Stimulated activated CD8-positive, alpha-beta memory T cell treated with anti-CD3 and anti-CD28 coated beads, Interleukin-4, amount 100 ng/mL, for 1 hour (primary cell): ENCODE data around the gene MACO1.

Experiments used
- DNase-seq, 2 donors: peaks; one replicate each; pipeline ENCODE4 v3.0.0-alpha.2; 2020; ENCODE audit warnings: low read depth in 2 of 2, low spot score in 1 of 2

The MACO1 gene

DNA sequence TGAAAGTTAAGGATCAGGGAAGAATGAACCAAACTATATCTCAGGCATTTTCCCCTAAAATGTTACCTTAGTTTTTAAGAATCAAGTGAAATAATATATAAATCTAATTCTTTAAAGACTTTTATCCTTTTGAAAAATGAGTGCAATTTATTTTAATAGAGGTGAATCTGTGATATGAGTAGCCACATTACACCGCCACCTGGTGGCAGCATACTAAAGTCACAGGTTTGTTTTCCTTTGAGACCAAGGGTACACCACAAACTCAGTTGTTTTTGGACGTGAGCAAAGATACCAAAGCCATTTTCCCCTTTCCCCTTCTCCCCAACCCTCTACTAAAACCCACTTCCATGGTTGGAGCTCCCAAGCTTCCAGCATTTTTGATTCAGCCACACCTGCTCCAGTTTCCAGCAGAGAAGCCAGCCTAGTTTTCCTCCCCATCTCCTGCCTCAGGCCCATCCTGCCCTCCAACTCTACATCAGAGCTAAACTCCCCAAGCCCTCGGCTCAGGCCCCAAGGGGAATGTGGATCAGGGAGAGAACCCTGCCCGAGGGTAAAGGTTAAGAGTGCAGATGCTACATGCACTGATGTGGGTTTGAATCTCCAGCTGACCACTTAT, 89.9 kb downstream of the MACO1 start:
- peak; percentile 56 to 57 for DNase-seq

DNA sequence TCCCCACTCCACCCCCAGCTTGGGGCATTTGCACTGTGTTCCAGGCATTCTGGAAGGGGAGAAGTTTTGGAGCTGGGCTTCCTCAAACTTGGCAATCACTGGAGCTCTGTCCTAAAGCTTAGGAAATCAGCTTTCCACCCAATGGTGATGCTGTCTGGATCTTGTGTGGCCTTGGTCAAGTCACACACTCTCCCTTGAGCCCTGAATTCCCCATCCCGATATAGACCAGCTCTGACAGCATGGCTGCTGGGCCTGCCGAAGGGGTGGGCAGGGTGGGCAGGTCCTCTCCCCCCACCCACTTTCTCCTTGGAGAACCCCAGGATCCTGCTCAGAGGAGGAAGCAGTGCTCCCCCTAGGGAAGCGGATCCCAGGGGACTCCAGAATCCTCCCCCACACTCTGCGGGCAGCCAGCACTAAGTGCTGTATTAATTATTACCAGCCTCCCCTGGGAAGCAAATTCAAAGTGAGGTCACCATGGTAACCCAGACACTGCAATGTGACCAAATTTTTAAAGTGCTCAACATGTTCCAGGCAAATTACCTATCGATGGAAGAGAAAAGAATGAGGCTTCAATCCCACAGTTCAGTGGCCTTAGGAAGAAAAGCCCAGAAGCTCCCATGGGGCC, 91.4 kb downstream of the MACO1 start:
- no peak for DNase-seq

DNA sequence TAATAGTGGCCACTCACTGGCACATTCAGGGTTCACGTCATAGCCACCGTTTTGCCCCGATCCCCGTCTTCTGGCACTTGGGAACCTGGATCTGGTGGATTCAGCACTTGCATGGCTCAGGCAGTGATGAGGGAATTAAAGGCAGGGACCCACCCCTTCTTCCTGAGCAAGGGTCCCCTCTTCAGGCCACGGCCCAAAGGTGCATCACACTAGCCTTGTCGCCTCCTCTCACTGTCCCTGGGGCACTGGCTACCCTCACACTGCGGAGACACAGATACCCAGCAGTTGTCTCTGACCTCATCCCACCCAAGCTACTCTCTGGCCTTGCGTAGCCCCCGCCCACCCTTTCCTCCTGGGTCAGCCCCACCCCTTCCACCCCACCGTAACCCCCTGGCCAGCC, 92.8 kb downstream of the MACO1 start:
- no peak for DNase-seq

DNA sequence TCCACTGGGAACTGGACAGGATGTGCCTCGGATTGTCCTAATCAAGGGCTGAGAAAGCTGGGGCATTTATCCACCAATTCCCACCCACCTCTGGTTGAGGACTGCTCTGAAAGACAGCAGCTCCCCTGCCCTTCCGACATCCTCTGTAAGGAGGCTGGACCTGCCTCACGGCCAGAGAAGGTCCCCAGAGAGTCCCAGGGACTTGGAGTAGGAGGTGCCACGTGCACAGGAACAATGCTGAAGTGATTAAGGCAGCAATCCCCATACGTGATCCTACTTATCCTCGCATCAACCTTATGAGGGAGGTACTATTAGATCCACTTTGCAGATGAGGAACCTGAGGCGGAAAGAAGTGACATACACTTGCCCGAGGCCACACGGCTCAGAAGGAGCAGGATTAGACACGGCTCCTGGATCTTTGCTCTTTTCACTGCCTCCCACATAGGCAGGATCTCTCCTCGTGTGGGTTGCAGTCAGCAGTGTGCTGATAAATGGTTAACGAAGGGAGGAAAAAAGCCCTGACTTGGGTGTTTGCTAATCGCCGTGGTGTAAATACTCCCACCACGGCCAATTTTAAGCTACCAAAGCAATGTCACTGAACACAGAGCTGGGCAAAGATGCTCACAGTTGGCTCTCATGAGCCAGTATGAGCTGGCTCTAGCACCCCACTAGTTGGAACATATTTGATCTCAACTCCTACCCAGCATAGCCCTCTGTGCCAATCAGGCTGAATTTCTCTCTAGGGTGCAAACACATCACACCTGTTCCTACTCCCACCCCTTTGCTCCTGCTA, 94.1 kb downstream of the MACO1 start:
- no peak for DNase-seq

DNA sequence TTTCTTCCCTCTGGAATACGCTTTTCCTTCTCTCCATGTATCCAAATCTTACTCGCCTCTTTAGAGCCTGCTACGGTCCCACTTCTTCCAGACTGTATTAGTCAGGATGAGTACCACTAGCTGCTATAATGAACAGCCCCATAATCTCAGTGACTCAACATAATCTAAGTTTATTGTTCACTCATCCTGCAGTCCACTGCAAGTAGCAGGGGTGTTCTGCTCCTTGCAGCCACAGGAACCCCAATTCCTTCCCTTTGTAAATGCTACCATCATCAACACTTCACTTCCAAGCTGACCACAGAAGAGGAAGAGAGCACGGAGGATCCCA, 94.6 kb downstream of the MACO1 start:
- no peak for DNase-seq

DNA sequence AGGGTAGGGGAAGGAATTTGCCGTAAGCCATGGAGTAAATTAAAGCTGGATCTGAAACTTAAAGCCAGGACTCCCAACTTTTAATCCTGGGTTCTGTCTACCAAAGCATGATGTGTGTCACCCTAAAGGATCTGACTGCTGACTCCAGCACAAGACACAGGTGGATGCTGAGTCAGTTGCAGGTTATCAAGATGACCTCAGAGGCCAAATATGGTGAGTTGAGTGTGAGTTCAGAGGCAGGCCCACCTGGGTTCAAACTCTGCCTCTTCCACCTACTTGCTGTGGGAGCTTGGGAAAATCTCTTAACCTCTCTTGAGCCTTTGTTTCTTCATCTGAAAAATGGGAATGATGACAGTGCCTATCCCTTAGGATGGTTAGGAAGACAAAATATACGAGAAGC, 96.1 kb downstream of the MACO1 start:
- no peak for DNase-seq

DNA sequence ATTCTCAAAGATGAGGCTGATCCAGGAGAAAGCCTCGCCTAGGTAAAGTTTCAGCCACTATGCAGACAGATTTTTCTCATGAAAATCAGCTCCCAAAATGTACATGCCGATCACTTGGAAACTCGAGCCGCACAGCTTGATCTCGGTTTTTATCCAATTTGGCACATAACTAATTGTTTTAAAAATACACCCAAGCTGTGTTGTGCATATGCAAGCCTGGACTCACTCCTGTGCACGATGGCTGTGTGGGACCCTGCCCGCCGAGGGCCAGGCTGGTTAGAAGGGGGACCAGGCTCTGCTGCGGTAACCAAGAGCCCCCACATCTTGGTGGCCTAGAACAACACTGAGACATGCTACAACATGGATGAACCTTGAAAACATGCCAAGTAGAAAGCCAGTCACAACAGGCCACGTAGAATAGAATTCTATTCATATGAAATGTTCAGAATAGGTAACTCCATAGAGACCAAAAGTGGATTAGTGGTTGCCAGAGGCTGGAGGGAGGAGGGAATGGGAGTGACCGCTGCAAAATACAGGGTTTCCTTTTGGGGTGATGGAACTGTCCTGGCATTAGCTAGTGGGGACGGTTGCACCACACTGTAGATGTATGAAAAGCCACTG, 96.6 kb downstream of the MACO1 start:
- no peak for DNase-seq

DNA sequence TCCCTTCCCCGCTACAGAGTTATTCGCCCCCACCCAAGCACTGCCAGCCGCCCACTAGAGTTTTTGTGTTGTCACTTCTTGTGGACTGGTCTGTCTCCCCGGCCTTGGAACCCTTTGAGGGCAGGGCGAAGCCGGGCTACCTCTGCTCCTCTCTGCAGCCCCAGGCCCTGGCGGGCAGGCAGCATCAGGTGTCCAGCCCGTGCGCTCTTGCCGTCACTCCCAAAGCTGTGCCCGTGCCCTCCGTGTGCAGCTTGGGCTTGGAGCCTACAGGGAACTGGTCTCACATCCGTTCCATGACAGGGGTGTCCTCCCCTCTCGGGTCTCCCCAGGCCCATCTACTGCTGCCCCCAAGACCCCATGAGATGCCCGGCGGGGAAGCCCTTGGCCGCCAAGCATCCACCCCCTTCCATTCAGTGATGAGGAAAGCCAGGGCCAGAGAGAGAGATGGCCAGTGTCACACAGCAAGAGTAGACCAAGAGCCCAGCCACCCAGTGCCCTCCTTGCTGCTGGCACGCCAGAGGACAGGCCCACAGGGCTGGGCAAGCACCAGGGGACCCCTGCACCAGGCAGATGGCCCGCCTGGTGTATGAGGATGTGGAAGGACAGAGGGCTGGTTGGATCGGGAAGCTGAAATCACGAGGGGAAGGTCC, 97.4 kb downstream of the MACO1 start:
- no peak for DNase-seq

DNA sequence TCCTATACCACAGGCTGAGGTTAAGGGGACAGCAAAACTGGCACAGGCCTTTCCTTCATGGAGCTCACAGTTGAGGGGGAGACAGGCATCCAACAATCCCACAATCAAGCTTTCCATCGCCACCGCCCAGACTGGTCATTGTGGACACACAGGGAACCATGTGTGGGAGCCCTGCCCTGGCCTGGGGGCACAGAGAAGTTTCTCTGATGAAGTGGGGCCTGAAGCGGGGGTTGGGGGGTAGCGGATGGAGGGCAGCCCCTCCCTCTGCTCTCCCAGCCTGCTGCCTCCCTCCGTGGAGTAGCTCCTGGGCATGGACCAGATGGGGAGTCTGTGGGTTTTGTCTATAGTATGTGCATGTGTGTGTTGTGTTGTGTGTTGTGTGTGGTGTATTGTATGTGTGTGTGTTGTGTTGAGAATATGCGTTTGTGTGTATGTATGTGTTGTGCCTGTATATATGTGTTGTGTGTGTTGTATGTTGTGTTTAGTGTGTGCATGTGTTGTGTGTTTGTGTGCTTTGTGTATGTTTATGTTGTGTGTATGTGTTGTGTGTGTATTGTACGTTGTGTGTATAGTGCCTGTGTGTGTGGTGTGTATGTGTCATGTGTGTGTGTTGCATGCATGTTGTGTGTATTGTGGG, 98.3 kb downstream of the MACO1 start:
- DNase-seq = no peak

DNA sequence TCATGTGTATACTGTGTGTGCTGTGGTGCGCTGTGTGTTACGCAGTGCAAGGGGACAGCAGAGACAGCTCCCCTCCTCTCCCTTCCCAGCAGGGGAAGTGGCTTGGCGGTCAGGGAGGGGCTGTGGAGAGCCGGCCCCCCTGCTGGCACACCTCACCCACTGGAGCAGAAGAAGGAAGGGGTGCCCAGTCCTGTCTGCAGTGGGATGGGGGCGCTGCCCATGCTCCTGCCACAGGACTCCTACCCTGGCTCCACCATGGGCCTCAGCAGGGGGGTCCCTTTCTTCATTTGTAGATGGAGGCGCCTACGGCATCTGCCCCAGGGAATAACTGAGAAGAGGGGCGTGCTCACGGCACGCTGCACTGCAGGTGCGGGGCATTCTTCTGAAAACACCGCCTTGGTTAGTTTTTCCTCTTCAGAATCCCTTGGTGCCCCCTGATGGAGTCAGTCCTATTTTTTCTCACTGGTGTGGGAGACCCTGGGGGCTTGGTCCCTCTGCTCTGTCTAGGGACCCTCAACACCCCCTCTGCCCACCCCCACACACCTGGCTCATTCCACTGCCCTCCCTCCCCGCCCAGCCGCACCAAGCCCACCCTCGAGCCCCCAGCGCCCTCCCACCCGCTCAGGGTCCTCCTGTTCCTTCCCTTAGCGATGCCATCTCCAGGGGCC, 99.0 kb downstream of the MACO1 start:
- no peak for DNase-seq

DNA sequence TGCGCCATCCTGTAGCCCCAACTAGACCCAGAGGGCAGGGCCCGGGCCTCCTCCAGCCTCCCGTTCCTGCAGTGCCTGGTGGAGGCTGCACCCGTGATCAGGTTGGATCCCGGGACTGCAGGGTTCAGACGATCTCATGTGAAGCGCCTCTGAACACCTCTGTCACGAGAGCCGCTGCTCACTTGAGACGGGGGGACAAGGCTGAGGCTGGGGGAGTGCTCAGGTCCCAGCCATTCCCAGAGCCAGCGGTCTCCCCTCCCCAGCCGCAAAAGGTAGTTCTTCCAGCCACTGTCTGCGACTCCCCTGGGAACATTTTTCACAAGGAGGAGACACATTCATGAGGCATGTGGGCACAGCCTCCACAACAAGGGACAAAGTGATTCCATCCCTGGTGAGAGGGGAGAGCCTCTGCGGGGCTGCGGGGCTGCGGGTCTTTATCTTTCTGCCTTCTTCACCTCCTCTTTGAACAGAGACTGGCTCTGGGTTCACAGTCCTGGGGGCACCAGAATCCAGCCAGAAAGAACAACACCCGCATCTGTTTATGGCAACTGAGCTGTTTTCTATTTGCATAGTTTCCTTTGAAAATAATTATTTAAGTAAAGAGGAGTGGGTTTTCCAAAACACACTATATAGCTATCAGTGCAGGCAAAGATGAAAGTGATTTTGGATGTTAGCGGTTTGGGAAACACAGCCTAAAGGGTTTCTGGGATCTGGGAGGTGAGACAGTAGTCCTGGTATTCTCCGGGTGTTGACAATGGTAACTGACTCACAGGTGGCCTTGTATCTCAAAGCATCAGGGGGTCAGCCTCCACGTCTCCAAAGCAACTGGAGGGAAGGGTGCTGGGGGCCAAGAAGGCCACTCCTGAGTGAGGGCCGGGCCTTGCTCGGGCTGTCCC, 99.7 kb downstream of the MACO1 start:
- no peak for DNase-seq

DNA sequence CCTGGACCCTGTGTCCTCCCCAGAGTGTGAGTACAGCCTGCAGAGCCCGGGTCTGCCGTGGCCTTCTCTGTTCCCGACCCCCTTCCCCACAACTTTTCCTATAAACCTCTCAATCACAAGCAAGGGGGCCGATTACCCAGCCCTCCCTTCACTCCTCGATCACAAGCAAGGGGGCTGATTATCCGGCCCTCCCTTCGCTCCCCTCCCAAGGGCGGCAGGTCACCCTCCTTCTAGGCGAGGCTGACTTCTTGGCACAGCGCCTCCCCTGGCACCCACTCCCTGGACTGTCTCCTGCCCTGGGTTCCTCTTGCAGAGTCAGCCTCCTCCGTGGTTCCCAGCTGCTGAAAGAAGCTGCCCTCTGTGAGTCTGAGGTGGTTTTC, 100.4 kb downstream of the MACO1 start:
- DNase-seq = no peak

DNA sequence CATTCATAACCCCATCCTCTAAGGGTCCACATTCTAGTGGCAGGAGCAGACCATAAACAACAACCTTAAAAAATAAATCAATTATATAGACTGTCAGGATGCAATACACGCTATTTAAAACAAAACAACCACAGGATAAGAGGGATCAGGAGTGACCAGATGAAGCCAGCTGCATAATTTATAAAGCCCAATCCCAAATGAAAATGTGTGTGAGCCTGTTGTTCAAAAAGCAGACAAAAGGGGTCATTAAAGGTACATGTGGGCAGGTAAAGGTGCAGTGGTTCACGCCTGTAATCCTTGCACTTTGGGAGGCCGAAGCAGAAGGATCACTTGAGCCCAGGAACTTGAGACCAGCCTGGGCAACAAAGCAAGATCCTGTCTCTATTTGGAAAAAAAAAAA, 102.3 kb downstream of the MACO1 start:
- DNase-seq = no peak

DNA sequence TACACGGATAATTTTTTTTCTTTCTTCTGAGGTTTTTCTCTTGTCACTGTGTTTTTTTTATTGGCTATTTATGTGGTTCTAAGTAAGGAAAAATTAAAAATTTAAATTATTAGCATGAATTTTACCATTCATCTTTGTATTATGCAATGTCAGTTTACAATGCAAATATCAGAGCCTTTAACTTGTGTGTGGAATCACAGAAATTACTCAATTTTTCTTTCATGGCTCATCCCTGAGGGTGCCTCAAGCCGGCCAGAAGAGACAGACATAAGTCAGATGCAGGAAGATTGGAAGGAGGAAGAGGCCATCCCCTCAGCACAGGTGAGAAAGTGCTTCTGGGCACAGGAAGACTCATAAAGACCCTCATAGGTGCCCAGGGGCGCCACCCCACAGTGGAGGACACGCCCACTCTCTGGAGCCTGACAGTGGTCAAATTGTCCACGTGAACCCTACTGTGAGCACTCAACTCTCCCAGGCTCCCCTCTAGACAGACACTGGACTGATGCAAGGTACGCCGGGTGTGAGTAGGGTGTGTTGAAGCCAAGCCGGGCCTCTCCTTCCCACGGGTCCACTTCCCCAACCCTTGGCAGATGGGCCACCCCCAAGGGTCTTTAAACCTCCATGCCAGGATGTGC, 103.2 kb downstream of the MACO1 start:
- DNase-seq = no peak

DNA sequence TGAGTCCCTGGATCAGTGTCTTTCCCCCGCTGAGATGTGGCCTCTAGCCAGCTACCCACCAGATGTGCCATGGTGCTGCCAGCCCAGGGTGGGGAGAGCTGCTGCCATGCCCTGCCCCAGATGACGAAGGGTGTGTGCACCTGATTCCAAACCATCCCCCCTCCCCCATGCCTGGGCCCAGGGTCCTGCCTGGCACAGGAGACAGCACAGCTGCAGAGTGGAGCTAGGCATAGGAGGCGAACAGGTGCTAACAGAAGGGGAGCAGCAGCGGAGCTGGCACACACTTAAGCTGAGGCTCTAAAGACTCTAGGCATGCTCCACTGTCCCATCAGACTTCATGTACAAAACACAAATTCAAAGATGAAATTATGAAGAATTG, 103.7 kb downstream of the MACO1 start:
- DNase-seq = no peak

DNA sequence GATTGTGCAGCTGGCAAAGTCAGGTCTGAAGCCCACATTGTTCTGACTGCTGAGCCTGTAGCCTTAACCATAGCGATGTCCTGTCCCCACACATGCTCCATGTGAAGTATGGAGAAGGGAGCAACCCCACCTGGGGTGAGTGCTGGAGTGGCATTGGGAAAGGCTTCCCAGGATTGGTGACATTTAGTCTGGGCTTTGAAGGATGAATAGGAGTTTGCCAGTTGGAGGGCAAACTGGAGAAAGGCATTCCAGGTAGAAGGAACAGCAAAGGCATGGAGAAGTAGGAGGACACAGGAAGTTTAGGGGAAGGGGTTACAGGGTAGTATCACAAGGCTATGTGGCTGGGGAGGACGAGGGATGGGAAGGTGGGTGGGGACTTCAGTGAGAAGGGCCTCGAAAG, 105.4 kb downstream of the MACO1 start:
- DNase-seq = no peak

DNA sequence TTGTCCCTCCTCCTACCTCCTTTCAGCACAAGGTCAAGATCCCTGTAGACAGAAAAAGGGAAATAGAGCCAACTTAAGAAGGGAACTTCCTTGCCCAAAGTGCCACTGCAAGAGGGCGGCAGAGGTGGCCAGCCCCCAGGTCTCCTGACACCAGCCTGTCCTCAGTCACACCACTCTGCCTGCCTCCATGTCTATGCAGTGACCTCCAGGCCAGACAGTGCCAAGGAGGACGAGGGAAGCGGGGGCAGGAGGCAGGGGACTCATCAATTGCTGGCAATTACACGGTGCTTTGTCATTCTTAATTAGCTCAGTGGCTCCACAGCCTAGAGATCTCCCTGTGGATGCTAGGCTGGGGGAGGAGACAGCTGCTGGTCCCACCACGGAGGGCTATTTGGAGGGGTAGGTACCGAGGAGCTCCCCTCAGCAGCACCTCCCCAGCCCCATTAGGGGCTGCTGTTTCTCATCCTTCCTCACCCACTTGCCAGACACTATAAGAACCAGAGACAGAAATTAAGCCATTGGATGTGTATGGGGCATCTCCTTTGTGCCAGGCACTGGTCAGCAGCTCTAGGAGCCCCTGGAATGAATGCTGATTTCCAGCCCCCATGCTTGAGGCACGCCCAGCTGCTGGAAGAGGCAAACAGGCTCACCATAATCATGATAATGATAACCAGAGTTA, 106.6 kb downstream of the MACO1 start:
- no peak for DNase-seq

DNA sequence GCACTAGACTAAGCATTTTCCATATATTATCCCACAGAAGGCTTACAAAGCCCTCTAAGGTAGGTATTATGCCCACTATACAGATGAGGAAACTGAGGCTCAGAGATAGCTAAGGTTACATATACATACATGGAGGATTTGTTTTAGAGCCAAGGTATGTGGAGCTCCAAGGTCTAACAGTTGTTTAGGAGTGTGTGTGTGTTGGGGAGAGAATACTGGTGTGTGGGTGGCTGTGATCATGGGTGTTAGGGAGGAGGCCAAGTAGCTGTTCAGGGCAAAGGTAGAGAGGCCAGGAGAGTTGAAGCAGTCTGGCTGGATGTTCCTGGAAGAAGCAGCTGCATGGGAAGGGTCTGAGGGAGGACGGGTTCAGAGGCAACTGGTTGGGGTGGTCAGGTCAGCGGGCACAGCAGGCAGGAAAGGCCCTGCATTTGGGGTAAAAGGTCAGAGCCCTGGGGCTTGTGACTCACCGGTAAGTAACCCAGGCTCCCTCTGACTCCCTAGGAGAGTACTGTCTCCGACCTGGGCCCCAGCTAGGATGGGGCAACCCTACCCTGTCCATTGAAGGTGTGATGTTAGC, 107.6 kb downstream of the MACO1 start:
- no peak for DNase-seq
